ENCODE measurements around the gene MIOX. TPM values are rescaled to one million over a fixed set of nuclear protein-coding genes. Genes with fewer than 3 reads are reported as not detected.

MIOX gene
- total RNA-seq, 1 donor from 2014 or later, result not detected

DNA sequence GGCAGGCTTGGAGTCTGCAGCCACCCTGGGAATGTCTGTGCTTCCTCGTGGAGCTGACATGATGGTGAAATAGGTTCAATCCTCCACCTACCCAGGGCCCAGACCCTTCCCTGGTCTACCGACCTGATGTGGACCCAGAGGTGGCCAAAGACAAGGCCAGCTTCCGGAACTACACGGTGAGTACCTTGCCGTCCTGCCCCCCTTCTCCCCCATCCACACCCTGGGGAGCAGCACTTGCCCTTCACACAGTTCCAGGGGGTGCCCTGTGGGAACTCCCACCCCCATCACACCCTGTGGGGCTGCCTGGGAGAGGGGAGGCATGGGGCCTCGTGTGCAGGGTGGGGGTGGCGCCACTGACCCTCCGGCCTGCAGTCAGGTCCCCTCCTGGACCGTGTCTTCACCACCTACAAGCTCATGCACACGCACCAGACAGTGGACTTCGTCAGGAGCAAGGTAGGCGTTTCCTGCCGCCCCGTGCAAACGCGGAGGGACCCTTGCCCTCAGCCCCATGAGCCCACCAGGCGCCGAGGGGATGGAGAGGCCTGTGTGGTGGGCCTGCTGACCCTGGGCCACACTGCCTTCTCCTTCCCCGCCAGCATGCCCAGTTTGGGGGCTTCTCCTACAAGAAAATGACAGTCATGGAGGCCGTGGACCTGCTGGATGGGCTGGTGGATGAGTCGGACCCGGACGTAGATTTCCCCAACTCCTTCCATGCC, 789 bp downstream of the MIOX start:
- FAIRE-seq (no peak), DNase-seq (ENCODE audit: low spot score in 2 of 2) (no peak)

- FAIRE-seq (no peak), DNase-seq (ENCODE audit: low spot score in 2 of 2) (no peak)
These were observed 1.5 kb downstream of the MIOX start for GRCh38 chr22:50488006-50488677.

GRCh38 chr22:50488886-50489285, 2.2 kb downstream of the MIOX start:
- DNase-seq (ENCODE audit: low spot score in 2 of 2) (no peak), FAIRE-seq (no peak)

GRCh38 chr22:50489363-50490243, 2.9 kb downstream of the MIOX start:
- FAIRE-seq (no peak), DNase-seq (ENCODE audit: low spot score in 2 of 2) (no peak)

- DNase-seq (ENCODE audit: low spot score in 2 of 2) (no peak), FAIRE-seq (no peak)
These were observed 4.1 kb downstream of the MIOX start for GRCh38 chr22:50490531-50491308.

DNA sequence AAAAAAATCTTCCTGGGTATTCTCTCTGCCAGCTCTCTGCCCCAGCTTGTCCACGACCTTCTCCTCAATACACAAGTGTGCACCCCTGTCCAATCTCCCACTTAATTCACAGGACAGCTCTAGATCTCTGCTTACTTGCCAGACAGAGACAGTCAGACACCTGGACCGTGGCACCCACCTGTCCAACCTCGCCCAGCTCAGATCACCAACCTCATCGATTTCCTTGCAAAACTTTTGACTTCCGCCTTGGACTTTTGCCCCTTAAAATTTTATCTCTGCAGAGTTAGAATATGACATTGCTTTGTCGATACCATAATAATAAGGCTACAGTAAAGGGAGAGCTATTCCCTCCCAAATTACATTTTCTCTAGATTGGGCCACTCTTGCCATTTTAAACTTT, 10.4 kb downstream of the MIOX start:
- FAIRE-seq, result no peak

GRCh38 chr22:50498322-50498890, 11.7 kb downstream of the MIOX start:
- DNase-seq (ENCODE audit: low spot score in 2 of 2) (peak; percentile 57 to 67), FAIRE-seq (no peak)

More for the DNA sequence above, 10.4 kb downstream of the MIOX start:
- no peak for DNase-seq (ENCODE audit: low spot score in 2 of 2)

DNA sequence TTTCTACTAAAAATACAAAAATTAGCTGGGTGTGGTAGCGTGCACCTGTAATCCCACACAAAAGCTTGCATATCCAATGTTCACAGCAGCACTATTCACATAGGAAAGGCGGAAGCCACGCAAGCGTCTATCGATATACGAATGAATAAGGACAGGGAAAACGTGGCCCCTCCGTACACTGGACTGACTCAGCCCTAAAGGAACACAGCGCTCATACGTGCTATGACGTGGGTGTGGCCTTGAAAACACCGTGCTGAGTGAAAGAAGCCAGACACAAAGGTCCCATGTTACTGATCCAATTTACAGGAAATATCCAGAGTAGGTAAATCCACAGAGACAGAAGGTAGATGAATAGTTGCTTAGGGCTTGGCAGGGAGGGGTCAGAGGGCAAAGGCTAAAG, 13.8 kb downstream of the MIOX start:
- DNase-seq (ENCODE audit: low spot score in 2 of 2), result no peak
- no peak for FAIRE-seq

DNA sequence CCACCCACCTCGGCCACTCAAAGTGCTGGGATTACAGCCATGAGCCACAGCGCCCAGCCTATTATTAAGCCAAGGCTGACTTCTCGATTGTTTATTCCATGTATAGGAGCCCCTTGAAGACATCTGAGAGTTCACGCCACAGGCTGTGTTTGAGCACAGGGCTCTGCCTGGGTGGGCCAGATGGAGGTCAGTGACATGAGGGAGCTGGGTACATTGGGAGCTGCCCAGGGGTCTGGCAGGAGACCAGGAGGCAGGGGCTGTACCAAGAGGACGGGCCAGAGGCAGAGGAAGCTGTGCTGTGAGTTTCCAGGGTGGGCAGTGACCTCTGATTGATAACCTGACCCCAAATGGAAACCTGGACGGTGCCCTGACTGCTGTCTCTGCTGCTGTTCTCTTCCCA, 15.4 kb downstream of the MIOX start:
- DNase-seq (ENCODE audit: low spot score in 2 of 2) (no peak), FAIRE-seq (no peak)

DNA sequence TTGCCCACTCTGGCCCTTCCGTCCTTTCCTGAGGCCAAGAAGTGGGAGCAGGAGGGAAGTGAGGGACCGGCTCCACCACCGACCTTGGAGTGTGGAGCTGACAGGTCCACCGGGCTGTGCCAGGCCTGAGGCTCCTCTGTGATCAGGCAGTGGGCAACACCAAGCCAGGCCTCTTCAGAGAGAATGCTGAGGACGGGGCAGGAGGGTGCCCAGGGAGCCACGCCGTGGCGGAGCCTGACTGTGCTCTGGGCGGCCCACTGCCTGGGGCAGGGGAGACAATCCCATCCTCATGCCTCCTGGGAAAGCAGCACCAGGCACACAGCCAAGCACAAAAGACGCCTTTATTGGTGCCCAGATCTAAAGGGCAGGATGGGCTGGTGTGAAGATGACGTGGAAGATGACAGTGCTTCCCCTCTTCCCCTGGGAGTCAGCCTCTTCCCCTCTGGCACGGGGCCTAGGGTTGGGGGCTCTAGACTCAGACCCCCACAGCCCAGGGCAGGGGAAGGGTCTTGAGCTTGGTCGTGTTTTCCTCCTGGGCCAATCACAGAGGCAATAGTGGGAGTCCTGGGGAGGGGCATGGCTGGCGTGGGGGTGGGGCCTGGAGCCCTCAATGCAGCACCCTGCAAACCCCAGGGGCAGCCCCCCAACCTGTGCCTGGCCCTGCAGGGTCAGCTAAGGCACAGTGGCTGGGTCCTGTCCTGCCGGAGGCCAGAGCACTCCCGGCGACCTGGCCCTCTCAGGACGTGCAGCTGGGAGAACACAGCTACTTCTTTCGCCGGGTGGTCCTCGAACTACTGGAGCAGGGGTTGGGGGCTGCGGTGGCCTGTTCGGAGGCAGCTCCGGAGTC, 16.2 kb downstream of the MIOX start:
- FAIRE-seq, result no peak

GRCh38 chr22:50503475-50504145, 17.0 kb downstream of the MIOX start:
- DNase-seq (ENCODE audit: low spot score in 2 of 2) (no peak), FAIRE-seq (no peak)

More for the DNA sequence above, 16.2 kb downstream of the MIOX start:
- no peak for DNase-seq (ENCODE audit: low spot score in 2 of 2)

DNA sequence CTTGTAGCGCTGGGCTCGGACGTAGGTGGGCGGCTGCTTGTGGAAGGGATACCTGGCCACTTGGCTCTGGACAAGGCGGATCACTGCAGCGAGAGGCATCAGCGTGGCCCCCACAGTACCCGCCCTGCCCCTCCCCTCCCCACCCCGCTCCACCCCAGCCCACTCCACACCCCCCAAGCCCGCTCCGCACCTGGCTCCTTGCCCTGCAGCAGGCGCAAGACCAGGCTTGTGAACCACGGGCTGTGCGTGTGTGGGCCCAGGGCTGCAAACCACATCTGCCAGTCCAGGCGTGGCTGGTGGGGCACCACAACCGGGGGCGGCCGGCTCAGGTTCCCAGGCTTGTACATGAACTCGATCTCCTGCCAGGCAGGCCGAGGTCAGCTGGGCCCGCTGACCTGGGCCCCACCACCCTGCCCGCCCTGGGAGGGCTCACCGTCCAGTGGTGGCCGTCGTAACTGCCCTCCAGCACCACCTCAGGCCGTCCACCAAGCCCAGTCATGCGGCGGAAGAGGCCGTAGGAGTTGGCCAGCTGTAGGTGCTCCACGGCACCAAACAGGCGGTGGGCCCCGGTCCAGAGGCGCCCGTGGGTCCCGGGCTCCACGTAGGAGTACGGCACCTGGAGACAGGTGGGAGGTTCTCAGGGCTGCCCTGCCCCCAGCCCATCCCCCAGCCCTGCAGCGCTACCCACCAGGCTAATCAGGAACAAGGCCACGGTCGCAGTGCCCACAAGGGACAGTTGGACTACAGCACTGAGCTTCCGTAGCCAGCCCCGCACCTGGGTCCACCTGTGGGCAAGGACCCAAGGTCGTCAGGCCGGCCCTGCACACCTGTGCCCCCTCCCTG, 17.9 kb downstream of the MIOX start:
- DNase-seq (ENCODE audit: low spot score in 2 of 2) (no peak), FAIRE-seq (no peak)

- no peak for FAIRE-seq
- no peak for DNase-seq (ENCODE audit: low spot score in 2 of 2)
These were observed 18.7 kb downstream of the MIOX start for GRCh38 chr22:50505276-50505775.

GRCh38 chr22:50505776-50506610, 19.3 kb downstream of the MIOX start:
- DNase-seq (ENCODE audit: low spot score in 2 of 2) (no peak), FAIRE-seq (no peak)

GRCh38 chr22:50506611-50507420, 20.2 kb downstream of the MIOX start:
- FAIRE-seq, result no peak

More at GRCh38 chr22:50506611-50507420, 20.2 kb downstream of the MIOX start:
- peak in 1 of 2 donors; percentile 52 for DNase-seq (ENCODE audit: low spot score in 2 of 2)

Measured in frontal cortex (tissue), 4 donors.